HG02840 (cell line): ENCODE data around the gene TUBB.

Source experiments
- ATAC-seq: cut with Tn5 transposase; IDR thresholded peaks from one replicate; pipeline ENCODE4 v1.9.1; 2021; ENCODE audit warnings: mild to moderate bottlenecking, moderate library complexity, moderate number of reproducible peaks; ENCODE audit not compliant: unreplicated experiment, low FRiP score

The TUBB gene

DNA sequence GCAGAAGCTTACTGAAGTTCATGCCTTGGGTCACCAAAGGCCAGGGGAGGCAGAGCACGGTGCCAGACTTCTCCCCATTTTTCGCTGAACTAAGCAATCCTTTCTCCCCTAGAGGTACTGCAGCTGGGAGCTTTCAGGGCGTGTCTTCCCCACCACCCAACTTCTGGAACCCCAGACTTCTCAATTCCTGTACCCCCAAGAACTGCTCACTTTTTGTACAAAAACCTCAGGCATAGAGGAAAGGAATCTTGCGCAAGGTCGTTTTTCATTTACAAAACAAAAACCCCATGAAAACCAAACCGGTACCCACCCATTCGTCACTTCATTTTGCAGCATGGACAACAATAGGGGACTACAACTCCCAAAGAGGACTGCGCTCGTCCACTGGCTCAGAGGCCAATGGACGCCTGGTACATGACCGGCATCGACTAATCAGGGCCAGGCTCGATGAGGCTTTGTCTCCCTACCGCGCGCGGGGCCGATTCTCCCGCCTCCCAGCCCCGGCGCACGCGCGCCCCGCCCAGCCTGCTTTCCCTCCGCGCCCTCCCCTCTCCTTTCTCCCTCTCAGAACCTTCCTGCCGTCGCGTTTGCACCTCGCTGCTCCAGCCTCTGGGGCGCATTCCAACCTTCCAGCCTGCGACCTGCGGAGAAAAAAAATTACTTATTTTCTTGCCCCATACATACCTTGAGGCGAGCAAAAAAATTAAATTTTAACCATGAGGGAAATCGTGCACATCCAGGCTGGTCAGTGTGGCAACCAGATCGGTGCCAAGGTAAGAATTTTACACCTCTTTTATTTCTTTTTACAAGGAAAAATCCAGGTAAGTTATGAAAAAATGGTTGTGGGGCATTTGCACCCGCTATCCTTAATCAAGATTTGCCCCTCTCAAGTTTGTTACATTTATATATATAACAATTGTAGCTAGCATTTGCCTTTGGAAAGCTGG, at the start of gene TUBB:
Gene TUBB, plus strand, starts transcription at position 562 of the 947 bp plus-strand sequence. Its CDS starts 155 bp downstream, at position 717.
- ATAC-seq, result no peak

DNA sequence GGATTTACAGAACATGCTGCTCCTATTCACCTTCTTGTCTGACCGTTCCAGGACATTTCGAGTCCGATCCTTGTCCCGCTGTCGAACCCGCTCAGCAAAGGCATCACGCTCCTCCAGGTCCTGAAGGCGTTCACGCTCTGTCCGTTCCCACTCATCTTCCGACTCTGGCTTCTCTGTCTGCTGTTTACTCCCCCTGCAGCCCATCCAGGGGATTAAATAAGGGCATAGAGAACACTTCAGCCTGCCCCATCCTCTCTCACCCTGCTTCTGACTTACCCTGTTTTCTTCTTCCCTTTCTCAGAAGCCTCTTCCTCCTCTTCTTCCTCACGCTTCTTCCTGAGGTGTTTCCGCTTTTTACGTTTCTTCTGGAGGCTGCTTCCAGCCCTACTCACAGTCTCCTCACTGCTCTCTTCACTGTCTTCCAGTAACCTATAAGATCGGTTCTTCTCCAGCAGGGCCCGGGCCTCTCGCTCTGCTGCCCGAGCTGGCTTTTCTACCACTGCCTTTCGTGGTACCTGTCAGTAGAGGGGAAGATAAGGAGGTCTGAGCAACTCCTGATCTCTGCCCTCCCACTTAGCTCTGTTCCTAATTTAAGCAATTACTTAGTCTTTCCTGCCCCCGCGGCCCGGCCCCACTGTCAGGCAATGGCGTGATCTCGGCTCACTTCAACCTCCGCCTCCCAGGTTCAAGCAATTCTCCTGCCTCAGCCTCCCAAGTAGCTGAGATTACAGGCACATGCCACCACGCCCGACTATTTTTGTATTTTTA, 49.2 kb upstream of the TUBB start:
- no peak for ATAC-seq

DNA sequence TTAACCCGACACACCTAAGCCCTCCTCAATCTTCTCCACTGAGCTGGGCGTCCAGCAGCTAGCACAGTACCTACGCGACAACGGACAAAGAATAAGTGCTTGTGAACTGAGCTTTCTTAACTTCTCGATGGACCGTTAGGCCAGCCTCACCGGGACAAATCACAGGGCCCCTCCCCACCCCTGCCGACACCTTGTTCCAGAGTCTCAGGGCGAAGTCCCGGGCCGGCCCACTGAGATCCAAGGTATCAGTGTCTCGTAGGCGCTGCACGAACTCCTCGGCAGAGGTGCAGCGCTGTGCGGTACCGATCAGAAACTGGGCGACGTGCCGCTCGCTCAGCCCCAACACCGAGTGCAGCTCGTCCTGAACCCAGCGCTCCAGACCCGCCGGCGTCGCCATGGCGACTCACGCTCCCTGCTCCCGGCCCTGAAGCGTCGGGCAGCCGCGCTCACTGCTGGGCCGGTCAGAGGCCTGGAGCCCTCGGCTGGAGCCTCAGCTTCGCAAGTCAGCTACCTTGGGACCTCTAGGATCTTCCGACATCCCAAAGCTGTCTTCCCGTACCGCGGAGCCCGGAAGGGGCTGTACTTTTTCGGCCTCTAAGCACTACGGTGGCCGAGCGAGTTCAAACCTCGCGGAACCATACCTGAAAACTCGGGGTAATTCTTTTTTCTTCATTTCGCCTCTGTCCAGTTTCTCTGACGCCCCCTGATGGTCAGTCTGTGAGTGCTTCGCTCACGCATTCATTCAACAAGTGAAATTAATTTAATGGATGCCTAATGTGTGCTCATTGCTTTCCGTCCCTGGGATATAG, 47.5 kb upstream of the TUBB start, which contains the start of gene DHX16:
Gene DHX16, minus strand, starts transcription at position 562 of the 809 bp plus-strand sequence. Its CDS starts 165 bp downstream, at position 397.
- ATAC-seq, result peak; percentile 82

DNA sequence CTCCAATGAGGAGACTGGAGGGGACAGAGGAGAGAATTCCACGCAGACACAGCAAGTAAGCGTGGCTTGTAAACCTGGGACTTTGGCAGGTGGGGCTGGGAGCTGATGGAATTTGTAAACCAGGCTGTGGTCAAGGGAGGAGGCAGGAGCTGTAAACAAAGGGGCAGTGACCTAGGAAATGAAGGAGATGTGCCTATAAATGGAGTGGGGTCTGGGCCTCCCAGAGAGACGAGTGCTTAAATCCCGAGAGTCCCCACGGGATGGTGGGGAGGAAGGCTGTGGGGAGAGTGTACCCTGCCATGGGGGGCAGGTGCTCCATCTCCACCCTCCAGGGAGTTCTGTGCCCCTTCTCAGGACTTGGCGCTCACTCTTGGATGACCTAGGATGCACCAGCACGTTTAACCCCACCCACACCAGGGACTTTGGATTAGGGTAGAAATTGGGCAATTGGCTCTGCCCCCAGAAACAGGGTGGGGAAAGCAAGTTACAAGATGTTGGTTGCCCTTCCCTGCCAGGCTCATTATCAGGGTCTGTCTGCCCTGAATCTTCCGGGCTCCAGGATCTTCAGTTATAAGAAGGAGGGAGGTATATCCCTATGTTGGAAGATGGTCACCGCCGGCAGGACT, 43.4 kb upstream of the TUBB start:
- ATAC-seq, result no peak

DNA sequence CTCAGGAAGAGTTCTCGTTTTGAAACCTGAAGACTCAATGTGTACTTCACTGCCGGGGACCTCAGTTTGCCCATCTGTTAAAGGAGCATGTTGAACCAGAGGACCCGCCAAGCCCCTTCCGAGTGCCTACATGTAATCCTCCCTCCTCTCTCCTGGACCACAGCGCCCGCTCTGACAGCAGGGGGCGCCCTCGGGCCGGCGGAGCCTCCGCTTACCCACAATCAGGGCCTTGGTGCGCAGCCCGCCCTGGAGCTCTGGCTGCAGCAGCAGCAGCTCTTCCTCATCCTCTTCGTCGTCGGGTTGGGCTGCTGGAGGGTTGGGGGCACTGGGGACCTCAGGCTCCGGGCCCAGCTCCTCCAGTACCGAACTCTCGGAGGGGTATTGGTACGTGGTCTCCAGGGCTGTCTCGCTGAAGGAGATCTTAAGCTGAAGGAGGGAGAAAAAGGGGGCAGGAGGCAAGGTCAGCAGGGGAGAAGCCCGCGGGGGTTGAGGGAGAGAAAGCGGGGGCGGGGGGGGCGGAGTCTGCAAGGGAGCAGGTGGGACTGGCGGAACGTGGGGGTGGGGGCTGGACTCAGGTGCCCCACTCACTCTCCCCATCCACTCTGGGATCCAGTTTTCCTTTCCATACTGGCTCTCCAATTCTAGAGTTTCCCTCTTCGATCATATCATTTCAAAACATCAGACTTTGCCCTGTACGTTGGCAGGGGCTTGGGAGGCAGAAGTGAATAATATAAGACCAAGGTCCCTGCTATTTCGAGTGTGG, 41.0 kb upstream of the TUBB start:
- ATAC-seq, result no peak

DNA sequence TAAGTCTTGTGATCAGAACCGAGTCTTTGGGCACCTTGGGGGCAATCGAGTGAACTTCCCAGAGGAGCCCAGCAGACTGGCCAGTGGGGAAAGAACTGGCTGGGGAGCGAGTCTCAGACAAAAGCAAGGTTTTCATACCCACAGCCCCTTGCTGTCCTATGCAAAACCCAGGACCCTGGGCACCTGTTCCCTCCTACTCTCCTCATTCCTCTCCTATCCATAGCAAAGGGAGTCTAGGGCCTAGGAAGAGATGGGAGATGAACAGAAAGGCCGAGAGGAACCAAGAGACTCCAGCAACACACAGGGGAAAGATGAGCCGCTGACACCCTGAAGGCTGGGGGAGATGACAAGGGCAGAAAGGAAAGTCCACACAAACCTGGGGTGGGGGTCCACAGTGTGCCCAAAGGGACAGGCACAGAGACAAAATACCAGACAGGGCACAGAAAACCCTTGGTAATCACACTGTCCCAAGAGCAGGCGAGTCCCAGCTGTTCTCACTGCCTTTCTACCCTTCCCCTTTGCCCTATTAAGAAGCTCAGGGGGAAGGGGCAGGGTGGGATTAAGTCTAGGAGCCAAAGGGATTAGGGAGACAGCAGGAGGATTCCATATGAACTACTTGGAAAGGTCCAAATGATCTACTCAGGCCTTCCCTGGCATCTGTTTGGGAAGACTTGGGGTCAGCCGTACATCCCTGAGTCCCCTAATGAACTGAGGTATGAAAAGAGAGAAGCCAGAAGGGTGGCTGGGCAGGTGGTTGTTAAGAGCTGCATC, 40.2 kb upstream of the TUBB start:
- ATAC-seq, result no peak

DNA sequence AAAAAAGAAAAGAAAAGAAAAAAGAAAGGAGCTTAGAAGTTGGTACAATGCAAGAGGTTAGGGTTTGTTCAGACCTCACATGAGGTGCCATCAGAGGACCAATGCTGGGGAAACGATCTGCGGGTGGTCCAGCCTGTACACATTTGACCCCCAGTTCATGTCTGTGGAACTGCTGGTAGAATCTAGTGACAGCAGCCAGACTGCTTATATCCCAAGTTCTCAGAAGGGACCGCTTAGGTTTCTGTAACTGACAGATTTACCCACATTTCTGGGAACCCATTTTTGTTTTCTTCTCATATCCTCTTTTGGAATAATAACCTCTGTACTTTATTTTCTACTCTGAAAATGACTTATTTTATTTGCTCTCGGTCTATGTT, 38.4 kb upstream of the TUBB start:
- no peak for ATAC-seq

DNA sequence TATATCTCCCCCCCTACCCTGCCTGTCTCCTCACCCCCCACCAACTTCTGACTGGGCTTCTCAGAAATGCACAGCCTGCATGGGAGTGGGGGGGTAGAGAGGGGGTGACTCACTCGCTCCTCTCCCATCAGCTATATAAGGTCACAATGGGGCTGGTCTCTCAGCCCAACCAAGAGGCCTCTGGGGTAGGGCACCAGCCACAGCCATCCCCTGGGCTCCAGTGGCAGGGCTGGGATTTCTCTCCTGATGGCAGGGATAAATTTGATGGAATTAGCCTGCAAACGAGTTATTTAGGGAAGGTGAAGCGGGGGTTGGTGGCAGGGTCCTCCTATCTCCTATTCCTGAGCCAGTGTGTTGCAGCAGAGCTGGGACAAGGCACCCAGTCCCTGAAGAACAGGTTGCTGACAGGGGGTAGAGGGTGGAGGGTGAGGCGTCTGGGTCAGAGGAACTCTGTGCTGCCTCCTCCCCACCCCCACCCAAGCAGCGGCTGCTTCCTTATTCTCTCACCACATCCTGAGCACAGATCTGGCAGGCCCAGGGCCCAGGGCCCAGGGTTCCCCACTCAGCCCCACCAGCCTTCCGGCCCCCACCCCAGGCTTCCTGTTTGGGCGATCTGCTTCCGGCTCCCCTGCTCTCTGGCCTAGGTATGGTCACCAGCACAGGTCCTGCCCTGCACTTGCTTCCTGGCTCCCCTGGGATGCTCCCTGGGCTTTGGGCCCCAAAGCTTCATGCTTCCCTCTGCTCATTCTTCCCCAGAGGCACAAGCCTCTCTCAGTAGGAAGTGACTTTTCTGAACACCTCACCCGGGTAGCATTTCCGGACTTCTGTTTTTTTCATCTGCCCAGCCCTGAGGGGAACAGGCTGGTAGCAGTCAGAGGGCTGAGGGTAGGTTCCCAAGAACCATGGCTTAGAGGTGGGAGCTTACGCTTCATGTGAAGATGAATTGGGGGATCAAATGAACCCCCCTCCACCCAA, 37.7 kb upstream of the TUBB start:
- peak; percentile 31 for ATAC-seq

DNA sequence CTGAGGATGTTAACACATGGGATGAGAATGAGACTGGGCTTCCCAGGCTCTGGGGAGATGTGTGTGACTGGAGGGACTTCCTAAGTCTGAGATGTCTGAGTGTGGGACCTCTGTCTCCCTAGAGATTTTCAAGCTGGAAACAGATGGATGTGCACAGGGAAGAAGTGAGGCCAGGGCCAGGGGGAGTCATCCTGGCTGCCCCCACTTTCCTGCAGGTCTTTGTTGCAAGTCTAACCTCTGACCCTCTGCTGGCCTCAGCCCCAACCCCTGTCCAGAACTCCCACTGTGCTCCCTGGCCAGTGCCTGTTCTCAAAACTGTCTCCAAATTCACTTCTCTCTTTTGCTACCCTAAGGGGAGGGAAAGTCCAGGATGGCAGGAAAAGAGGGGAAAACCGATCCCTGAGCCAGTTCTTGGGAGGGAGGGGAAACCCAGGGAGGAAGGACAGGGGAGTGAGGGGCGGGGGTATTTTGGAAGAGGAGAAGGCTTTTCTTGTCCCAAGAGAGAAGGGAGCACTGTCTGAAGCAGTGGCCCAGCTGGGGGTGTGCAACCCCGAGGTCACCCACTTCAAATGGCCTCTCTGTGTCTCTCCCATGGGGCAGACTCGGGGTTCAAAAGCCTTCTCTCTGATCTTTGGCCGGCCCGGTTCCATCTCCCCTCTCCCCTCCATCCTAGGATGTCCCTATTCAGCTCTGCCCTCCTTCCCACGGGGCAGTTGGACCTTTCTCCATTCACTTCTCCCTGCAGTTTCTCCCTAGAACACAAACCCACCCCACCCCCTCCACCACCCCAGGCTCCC, 36.8 kb upstream of the TUBB start:
- ATAC-seq, result no peak

DNA sequence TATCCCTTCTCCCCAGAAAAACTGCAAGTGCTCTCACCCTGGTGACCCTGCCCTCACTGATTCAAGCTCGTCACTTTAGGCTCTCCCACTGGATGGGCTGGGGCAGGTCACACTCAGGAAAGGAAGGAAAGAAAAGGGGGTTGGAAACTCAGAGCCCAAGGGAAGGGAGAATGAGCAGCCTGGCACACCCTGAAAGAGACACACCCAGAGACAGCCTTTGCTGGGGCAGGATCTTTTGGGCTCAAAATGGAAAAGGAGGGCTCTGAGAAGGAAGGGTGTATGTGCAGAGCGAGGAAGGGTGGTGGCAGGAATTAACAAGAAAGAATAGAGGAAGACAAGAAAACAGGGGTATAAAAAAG, 36.2 kb upstream of the TUBB start:
- no peak for ATAC-seq

DNA sequence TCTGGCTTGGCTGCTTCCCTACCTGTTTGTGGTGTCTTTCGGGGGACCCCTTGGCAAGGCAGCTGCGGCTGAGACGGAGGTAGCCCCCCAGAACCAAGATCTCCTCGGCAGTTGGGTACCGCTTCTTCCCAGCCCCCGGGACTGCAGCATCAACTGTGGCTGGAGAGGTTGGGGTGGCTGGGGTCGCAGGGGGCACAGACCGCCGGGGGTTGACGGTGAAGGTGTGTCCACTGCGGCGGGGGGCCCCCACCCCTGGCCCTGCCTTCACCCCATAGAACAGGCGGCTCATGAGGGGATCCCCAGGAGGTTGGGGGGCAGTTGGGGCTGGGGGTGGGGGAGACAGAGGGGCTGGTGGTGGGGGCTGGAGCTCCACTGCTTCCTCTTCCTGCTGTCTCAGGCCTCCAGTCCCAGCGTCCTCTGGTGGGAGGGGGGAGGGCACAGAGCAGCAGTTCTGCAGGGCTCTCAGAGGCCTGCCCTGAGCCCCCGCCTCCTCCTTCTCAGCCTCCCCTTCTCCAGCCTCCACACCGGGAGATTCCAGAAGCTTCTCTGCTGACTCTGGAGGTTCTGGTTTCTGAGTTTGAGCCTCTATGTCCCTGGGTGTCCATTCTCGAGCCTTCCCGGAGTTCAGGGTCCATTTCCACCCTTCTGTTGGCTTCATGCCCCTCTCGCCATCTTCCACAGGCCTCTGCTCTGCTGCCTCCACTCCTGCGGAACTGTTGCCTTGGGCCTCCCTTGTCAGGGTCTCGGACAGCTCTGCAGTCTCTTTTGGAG, 35.6 kb upstream of the TUBB start:
- no peak for ATAC-seq

DNA sequence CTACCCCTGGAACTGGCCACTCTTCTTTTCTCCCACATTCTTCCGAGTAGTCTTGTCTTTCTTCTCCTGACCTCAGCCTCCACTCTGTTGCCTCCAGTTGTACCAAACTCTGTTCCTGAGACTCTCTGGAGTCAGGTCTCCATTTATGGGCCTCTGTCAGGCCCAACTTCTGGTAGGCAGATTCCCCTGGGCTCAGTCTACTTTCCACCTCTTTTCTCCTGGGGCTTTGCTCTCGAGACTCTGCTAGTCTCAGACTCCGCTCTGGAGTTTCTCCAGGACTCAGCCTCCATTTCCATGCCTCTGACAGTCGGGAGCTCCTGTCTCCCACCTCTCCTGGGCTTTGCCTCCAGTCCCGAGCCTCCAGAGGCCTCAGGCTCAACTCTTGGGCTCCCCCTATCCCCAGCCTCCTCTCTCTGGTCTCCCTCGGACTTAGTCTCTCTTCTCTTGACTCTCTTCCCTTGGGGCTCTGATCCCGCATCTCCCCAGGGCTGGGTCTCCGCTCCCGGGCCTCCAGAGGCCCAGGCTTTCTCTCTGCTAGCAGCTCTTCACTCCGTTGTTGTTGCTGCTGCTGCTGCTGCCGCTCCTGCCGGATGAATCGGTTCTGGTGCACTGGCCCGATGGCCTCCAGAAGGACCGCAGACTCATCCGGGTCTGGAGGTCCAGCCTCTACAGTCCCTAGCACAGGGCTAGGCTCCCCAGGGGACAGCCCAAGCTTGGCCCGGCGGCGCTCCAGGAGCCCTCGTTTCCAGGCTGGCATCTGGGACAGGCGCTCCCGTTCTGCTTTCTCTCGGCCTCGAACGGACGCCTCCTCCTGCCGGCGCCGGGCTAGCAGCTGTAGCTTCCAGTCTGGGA, 34.8 kb upstream of the TUBB start:
- no peak for ATAC-seq

DNA sequence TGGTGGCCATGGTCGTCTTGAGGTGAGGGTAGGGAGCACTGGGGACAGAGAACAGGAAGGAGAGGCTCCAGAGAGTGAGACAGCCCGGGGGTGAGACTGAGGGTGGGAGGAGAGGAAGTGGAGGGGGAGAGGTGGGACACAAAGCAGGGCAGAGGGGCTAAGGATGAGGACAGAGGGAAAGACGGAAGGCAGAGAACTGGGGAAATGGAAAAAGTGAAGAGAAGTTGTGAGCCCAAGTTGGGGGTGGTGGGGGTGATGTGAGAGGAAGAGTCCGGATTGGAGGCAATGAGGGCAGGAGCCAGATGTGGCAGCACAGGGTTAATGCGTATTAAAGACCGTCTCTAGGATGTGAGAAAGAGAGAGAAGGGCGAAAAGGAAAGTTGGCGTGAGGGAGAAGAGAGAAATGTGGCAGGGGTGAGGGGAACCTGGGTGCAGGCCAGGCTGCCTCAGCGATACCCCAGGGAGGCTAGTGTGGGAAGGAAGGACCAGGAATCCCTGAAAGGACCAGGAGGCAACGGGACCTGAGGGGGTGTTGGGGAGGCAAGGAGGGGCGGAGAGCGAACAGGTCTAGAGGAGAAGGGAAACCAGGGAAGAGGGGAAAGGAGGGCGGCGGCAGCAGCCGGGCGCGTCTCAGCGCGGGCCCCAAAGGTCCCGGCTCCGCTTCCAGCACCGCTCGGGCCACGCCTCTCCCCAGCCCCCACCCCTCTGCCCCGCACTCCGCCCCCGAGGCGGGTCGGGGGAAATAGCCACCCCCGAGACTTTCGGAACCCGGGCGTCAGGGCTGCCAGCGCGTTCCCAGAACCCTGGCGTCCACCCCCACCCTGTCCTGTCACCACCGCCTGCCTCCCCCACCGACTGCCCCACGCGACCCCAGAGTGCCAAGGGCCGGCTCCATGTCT, 33.9 kb upstream of the TUBB start, which contains the start of gene PPP1R18:
Gene PPP1R18, minus strand, starts transcription at position 637 of the 899 bp plus-strand sequence. Its CDS starts 627 bp downstream, at position 10.
- peak; percentile 4 for ATAC-seq
